ENCODE results near the gene ANKRD52. TPM values are rescaled to one million over a fixed set of nuclear protein-coding genes. Genes with fewer than 3 reads are reported as not detected.

The ANKRD52 gene
- total RNA-seq (2022; extraction: Qiagen RNA extraction; ENCODE audit: low read depth), result 36.4 to 49.1 TPM (median 44.3 TPM) in 5 replicates

GRCh38 chr12:56258068-56258819 is at the start of gene ANKRD52:
TSS of gene ANKRD52 (minus strand) at chr12:56258384. CDS start at chr12:56258269, 115 bp downstream.

DNA sequence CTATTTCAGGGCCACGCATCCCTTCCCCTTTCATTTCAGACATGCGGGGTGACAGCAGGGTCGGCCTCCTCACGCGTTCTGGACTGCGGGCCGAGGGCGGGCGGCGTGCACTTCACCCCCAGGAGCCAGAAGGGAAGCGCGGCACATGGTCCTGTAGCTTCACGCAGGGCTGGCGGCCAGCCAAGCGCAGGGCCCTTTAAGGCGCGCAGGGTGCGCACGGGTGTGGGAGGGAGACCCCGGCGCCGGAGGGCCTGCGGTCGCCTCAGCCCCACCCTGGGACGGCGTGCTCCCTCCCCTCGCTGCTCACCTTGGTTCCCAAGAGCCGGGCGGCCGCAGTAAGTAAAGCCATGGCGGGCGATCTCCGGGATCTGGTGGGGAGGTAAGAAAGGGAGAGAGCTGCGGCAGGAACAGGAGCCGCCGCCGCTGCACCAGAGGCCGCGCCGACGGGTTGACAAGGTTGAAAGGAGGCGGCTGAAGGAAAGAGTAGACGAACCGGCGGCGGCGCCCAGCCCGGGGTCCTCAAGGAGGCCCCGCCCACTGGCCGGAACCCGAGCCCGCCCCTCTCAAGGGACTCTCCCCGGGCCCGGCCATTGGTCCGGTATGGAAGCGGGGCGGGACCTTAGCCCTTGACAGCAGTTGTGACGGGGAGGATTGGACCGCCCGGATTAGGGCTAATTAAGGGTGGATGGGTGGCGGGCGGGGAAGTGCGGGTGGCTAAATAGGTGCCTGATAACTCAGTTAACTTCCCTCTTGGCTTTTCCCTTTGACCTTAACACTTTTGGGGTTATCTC is 41.9 kb upstream of the ANKRD52 start, which contains the start of gene CS:
TSS of gene CS (minus strand) at position 478 of the 791 bp plus-strand sequence. CDS start at position 349, 129 bp downstream.

GRCh38 chr12:56266693-56267442 is 8.7 kb upstream of the ANKRD52 start, which contains the start of gene COQ10A:
TSS of gene COQ10A (plus strand) at chr12:56266942. CDS start at chr12:56267119, 177 bp downstream.

GRCh38 chr12:56229916-56230431 is 28.2 kb downstream of the ANKRD52 start, which contains the start of gene SLC39A5:
TSS of gene SLC39A5 (plus strand) at chr12:56230051. CDS start at chr12:56231275, 1,224 bp downstream.

DNA sequence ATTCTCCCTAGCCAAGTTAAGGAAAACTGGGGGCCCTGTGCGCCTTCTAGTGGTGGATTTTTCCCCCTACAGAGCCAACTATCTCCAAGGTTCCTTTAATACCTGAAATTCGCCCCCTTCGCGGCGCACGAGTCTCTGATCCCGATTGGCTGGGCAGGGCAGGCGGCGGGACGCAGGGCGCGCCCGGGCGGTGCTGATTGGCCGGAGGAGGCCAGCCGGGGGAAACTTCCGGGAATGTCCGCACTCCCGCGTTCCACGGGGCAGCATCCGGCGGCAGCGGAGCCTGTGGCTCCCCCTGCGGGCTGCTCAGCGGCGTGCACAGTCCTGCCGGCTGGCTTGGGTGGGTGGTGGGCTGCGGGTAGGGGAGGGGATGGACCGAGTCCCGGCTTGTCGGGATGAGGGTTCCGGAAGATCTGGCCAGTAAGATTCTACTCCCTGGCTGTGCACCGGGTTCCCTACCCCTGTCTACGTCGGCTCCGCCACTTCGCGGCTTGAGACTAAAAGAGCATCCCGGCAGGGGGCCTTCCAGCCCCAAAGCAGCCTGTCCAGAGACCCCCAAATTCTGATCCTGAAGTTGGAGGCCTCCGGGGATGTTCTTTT is 34.0 kb downstream of the ANKRD52 start, which contains the start of gene NABP2:
TSS of gene NABP2 (plus strand) at position 241 of the 600 bp plus-strand sequence. CDS start 515 bp downstream, outside the sequence.

GRCh38 chr12:56221757-56222530 is 36.2 kb downstream of the ANKRD52 start, which contains the start of gene RNF41:
TSS of gene RNF41 (minus strand) at chr12:56221922. CDS start at chr12:56214047, 7,875 bp downstream.

GRCh38 chr12:56189099-56189917 is 68.9 kb downstream of the ANKRD52 start, which contains the start of gene SMARCC2:
TSS of gene SMARCC2 (minus strand) at chr12:56189483. CDS start at chr12:56189461, 22 bp downstream.

Other genes starting within 250 kb of the ANKRD52 start
- gene IKZF4, start 237.3 kb downstream of the ANKRD52 start, total RNA-seq (2022; extraction: Qiagen RNA extraction; ENCODE audit: low read depth), result 1.8 to 3.4 TPM (median 2.4 TPM) in 5 replicates
- 641 to 1,011 TPM (median 739 TPM) in 5 replicates for gene RPS26, start 216.5 kb downstream of the ANKRD52 start, total RNA-seq (2022; extraction: Qiagen RNA extraction; ENCODE audit: low read depth)
- gene ERBB3, start 178.2 kb downstream of the ANKRD52 start, total RNA-seq (2022; extraction: Qiagen RNA extraction; ENCODE audit: low read depth), result 1.1 to 2.8 TPM (median 1.7 TPM) in 5 replicates
- 293 to 379 TPM (median 323 TPM) in 5 replicates for gene PA2G4, start 153.8 kb downstream of the ANKRD52 start, total RNA-seq (2022; extraction: Qiagen RNA extraction; ENCODE audit: low read depth)
- gene RPL41, start 141.8 kb downstream of the ANKRD52 start, total RNA-seq (2022; extraction: Qiagen RNA extraction; ENCODE audit: low read depth), result 5,266 to 6,618 TPM (median 5,546 TPM) in 5 replicates
- 2.4 to 3.7 TPM (median 2.8 TPM) in 5 replicates for gene ZC3H10, start 140.1 kb downstream of the ANKRD52 start, total RNA-seq (2022; extraction: Qiagen RNA extraction; ENCODE audit: low read depth)
- 59.0 to 74.9 TPM (median 65.7 TPM) in 5 replicates for gene ESYT1, start 130.1 kb downstream of the ANKRD52 start, total RNA-seq (2022; extraction: Qiagen RNA extraction; ENCODE audit: low read depth)
- gene MYL6B, start 105.8 kb downstream of the ANKRD52 start, total RNA-seq (2022; extraction: Qiagen RNA extraction; ENCODE audit: low read depth), result 71.8 to 84.7 TPM (median 75.8 TPM) in 5 replicates
- 2,092 to 2,946 TPM (median 2,208 TPM) in 5 replicates for gene MYL6, start 100.0 kb downstream of the ANKRD52 start, total RNA-seq (2022; extraction: Qiagen RNA extraction; ENCODE audit: low read depth)
- gene SMARCC2, start 68.9 kb downstream of the ANKRD52 start, total RNA-seq (2022; extraction: Qiagen RNA extraction; ENCODE audit: low read depth), result 30.7 to 37.5 TPM (median 36.2 TPM) in 5 replicates
- gene RNF41, start 36.5 kb downstream of the ANKRD52 start, total RNA-seq (2022; extraction: Qiagen RNA extraction; ENCODE audit: low read depth), result 20.2 to 25.5 TPM (median 24.6 TPM) in 5 replicates
- gene NABP2, start 34.0 kb downstream of the ANKRD52 start, total RNA-seq (2022; extraction: Qiagen RNA extraction; ENCODE audit: low read depth), result 58.0 to 66.9 TPM (median 62.4 TPM) in 5 replicates
- not detected in 5 replicates for gene SLC39A5, start 28.3 kb downstream of the ANKRD52 start, total RNA-seq (2022; extraction: Qiagen RNA extraction; ENCODE audit: low read depth)
- gene COQ10A, start 8.6 kb upstream of the ANKRD52 start, total RNA-seq (2022; extraction: Qiagen RNA extraction; ENCODE audit: low read depth), result 16.4 to 20.6 TPM (median 19.3 TPM) in 5 replicates
- gene CS, start 41.9 kb upstream of the ANKRD52 start, total RNA-seq (2022; extraction: Qiagen RNA extraction; ENCODE audit: low read depth), result 152 to 175 TPM (median 157 TPM) in 5 replicates
- 117 to 168 TPM (median 137 TPM) in 5 replicates for gene CNPY2, start 57.6 kb upstream of the ANKRD52 start, total RNA-seq (2022; extraction: Qiagen RNA extraction; ENCODE audit: low read depth)
- gene PAN2, start 75.6 kb upstream of the ANKRD52 start, total RNA-seq (2022; extraction: Qiagen RNA extraction; ENCODE audit: low read depth), result 11.9 to 16.2 TPM (median 14.3 TPM) in 5 replicates
- 0.42 to 0.74 TPM (median 0.59 TPM) in 5 replicates for gene IL23A, start 80.5 kb upstream of the ANKRD52 start, total RNA-seq (2022; extraction: Qiagen RNA extraction; ENCODE audit: low read depth)
- gene STAT2, start 101.7 kb upstream of the ANKRD52 start, total RNA-seq (2022; extraction: Qiagen RNA extraction; ENCODE audit: low read depth), result 10.6 to 11.7 TPM (median 11.3 TPM) in 5 replicates
- not detected in 5 replicates for gene APOF, start 104.5 kb upstream of the ANKRD52 start, total RNA-seq (2022; extraction: Qiagen RNA extraction; ENCODE audit: low read depth)
- 33.4 to 39.1 TPM (median 36.7 TPM) in 5 replicates for gene TIMELESS, start 191.0 kb upstream of the ANKRD52 start, total RNA-seq (2022; extraction: Qiagen RNA extraction; ENCODE audit: low read depth)
- not detected in 5 replicates for gene MIP, start 196.3 kb upstream of the ANKRD52 start, total RNA-seq (2022; extraction: Qiagen RNA extraction; ENCODE audit: low read depth)
- gene SPRYD4, start 210.2 kb upstream of the ANKRD52 start, total RNA-seq (2022; extraction: Qiagen RNA extraction; ENCODE audit: low read depth), result 1.6 to 2.1 TPM (median 1.9 TPM) in 5 replicates
- 0.09 to 0.76 TPM (median 0.16 TPM) in 5 replicates for gene GLS2, start 229.8 kb upstream of the ANKRD52 start, total RNA-seq (2022; extraction: Qiagen RNA extraction; ENCODE audit: low read depth)